CD4-positive, alpha-beta memory T cell (primary cell): ENCODE measurements around the gene ANKRD13B. TPM values are rescaled to one million over a fixed set of nuclear protein-coding genes. Genes with fewer than 3 reads are reported as not detected.

Source experiments
- CTCF ChIA-PET: fragments of 350-600 bp; sonication (Branson Sonifier 250); formaldehyde crosslinking; loops from one replicate; lab custom pipeline; 2021; ENCODE audit warnings: inconsistent platforms; ENCODE audit not compliant: partially characterized antibody; lab: Charles Lee
- POLR2A ChIA-PET: fragments of 350-600 bp; sonication (Branson Sonifier 250); formaldehyde crosslinking; loops from one replicate; lab custom pipeline; 2021; ENCODE audit not compliant: partially characterized antibody; lab: Charles Lee
- DNase-seq, 5 donors: peaks; one replicate each; pipeline versions ENCODE4 v3.0.0 to v3.0.0-alpha.2; 2020 to 2022; ENCODE audit warnings: mixed read lengths in 1 of 5
- H3K27ac ChIP-seq: one replicate; pipeline ENCODE4 v1.7.0; 2013; ENCODE audit warnings: low read depth, low read length
- H3K27me3 ChIP-seq: 2 replicates; pipeline ENCODE4 v1.7.0; 2013; ENCODE audit warnings: mild to moderate bottlenecking, low read length, moderate library complexity; ENCODE audit not compliant: insufficient read depth
- H3K36me3 ChIP-seq: 2 replicates; pipeline ENCODE4 v1.7.0; 2013; ENCODE audit warnings: mild to moderate bottlenecking, low read length, moderate library complexity; ENCODE audit not compliant: insufficient read depth
- H3K4me1 ChIP-seq: 2 replicates; pipeline ENCODE4 v1.7.0; 2013; ENCODE audit warnings: mild to moderate bottlenecking, low read length, moderate library complexity; ENCODE audit not compliant: insufficient read depth
- H3K4me3 ChIP-seq, 2 donors: one replicate each; pipeline ENCODE4 v1.7.0; 2013; ENCODE audit warnings: low read length in 2 of 2, mild to moderate bottlenecking in 1 of 2
- H3K9me3 ChIP-seq, 2 donors: one replicate each; pipeline ENCODE4 v1.7.0; 2013; ENCODE audit warnings: low read length in 2 of 2, control low read depth in 1 of 2; ENCODE audit not compliant: control insufficient read depth in 1 of 2
- H3K27ac Mint-ChIP-seq, 7 donors: one replicate each; pipeline ENCODE4 v1.8.0; 2020 to 2021; ENCODE audit warnings: mixed read lengths in 7 of 7, mild to moderate bottlenecking in 6 of 7, inconsistent platforms in 3 of 7, moderate library complexity in 3 of 7
- H3K27me3 Mint-ChIP-seq, 2 donors: one replicate each; pipeline ENCODE4 v1.8.0; 2020 to 2021; ENCODE audit warnings: mixed read lengths in 2 of 2
- H3K36me3 Mint-ChIP-seq, 2 donors: one replicate each; pipeline ENCODE4 v1.8.0; 2020 to 2021; ENCODE audit warnings: mixed read lengths in 2 of 2, inconsistent platforms in 1 of 2, mild to moderate bottlenecking in 1 of 2
- H3K4me1 Mint-ChIP-seq, 4 donors: one replicate each; pipeline ENCODE4 v1.8.0; 2020 to 2021; ENCODE audit warnings: mixed read lengths in 4 of 4, mild to moderate bottlenecking in 1 of 4
- H3K4me3 Mint-ChIP-seq, 8 donors: one replicate each; pipeline ENCODE4 v1.8.0; 2020 to 2021; ENCODE audit warnings: mixed read lengths in 8 of 8, mild to moderate bottlenecking in 7 of 8, moderate library complexity in 6 of 8, inconsistent platforms in 3 of 8
- H3K9me3 Mint-ChIP-seq, 8 donors: one replicate each; pipeline ENCODE4 v1.8.0; 2020 to 2021; ENCODE audit warnings: mixed read lengths in 8 of 8, mild to moderate bottlenecking in 5 of 8, inconsistent platforms in 3 of 8, moderate library complexity in 1 of 8
- intact Hi-C: fragments of 100-400 bp; cut with micrococcal nuclease; formaldehyde crosslinking; loops from one replicate; pipeline ENCODE4 v1.15.1; 2023
- polyA plus RNA-seq, 2 donors: library from polyadenylated mRNA; unstranded; fragments of 300-500 nt; fragmentation: Illumina TruSeq; gene quantifications; one replicate each; pipeline ENCODE4 v1.2.3, GENCODE V29; 2021
- total RNA-seq, 2 experiments: library from RNA; stranded (reverse); gene quantifications; one replicate each; pipeline ENCODE4 v1.2.3, GENCODE V29; 2021

The ANKRD13B gene
- total and polyA plus RNA-seq, 4 experiments from 2014 or later: 1.3 to 2.3 TPM; not detected in 2

GRCh38 chr17:29579866-29580771, 12.8 kb upstream of the ANKRD13B start:
- Mint-ChIP-seq H3K36me3 (peaks cover 12 to 42% of the 10 kb centered on the region in 2 donors), H3K27me3 (no peaks in the 10 kb centered on the region), H3K27ac (peak overlapping the region; percentile 55 to 90 (median 83)), H3K9me3 (no peaks in the 10 kb centered on the region), H3K4me1 (peaks cover 8 to 31% (median 18%) of the 10 kb centered on the region in 4 donors), H3K4me3 (peak overlapping the region in 2 of 8 donors; percentile 8 to 65)
- H3K9me3 ChIP-seq: no peaks in the 10 kb centered on the region
- no peak overlapping the region for H3K4me3 ChIP-seq
- intact Hi-C loops: loop anchor here (1.0 to 10.0 kb wide), 7 partner anchors 11 to 421 kb away; partner anchors contain the start of genes SSH2 and TP53I13
- H3K36me3 ChIP-seq: peaks cover 35% of the 10 kb centered on the region
- POLR2A ChIA-PET: interaction anchor here (0.8 to 12.9 kb wide), 6 partner anchors 9 to 41 kb away, joined by 3 to 127 read pairs (median 21); partner anchors contain the start of genes ABHD15, ANKRD13B and TP53I13
- no peak overlapping the region for H3K27ac ChIP-seq
- no peaks in the 10 kb centered on the region for H3K27me3 ChIP-seq
- CTCF ChIA-PET: interaction anchor here (0.8 to 28.5 kb wide), 17 partner anchors 9 to 441 kb away, joined by 3 to 523 read pairs (median 5); partner anchors contain the start of genes ANKRD13B, CORO6 and TP53I13
- DNase-seq: peak; percentile 85 to 91 (median 87)
- H3K4me1 ChIP-seq: peaks cover 18% of the 10 kb centered on the region

- Histone ChIP-seq H3K4me3 (no peak overlapping the region), H3K36me3 (peaks cover 20% of the 10 kb centered on the region), H3K27ac (no peak overlapping the region), H3K27me3 (no peaks in the 10 kb centered on the region), H3K9me3 (no peaks in the 10 kb centered on the region), H3K4me1 (peaks cover 34% of the 10 kb centered on the region)
- peak overlapping the region in 1 of 7 donors; percentile 13 for H3K27ac Mint-ChIP-seq
- peaks cover 12 to 30% of the 10 kb centered on the region in 2 donors for H3K36me3 Mint-ChIP-seq
- POLR2A ChIA-PET: interaction anchor here (0.5 to 12.9 kb wide), 5 partner anchors 10 to 196 kb away, joined by 3 to 127 read pairs (median 21); partner anchors contain the start of genes ABHD15, ANKRD13B and TP53I13
- H3K9me3 Mint-ChIP-seq: no peaks in the 10 kb centered on the region
- CTCF ChIA-PET: interaction anchor here (0.8 to 28.5 kb wide), 11 partner anchors 11 to 437 kb away, joined by 3 to 523 read pairs (median 5); partner anchors contain the start of genes ANKRD13B, CORO6 and TP53I13
- no peak for DNase-seq
- peaks cover 17 to 46% (median 29%) of the 10 kb centered on the region in 4 donors for H3K4me1 Mint-ChIP-seq
- H3K27me3 Mint-ChIP-seq: no peaks in the 10 kb centered on the region
- intact Hi-C loops: loop anchor here (2.0 kb wide), 2 partner anchors 349 to 419 kb away; partner anchors contain the start of gene SSH2
- H3K4me3 Mint-ChIP-seq: no peak overlapping the region
Measured at GRCh38 chr17:29581583-29582253, 11.2 kb upstream of the ANKRD13B start.

GRCh38 chr17:29582254-29582765, 10.6 kb upstream of the ANKRD13B start:
- Mint-ChIP-seq H3K27me3 (no peaks in the 10 kb centered on the region), H3K4me1 (peaks cover 18 to 52% (median 33%) of the 10 kb centered on the region in 4 donors), H3K27ac (peak overlapping the region in 3 of 7 donors; percentile 13 to 43 (median 23)), H3K36me3 (peaks cover 12 to 30% of the 10 kb centered on the region in 2 donors), H3K9me3 (no peaks in the 10 kb centered on the region), H3K4me3 (no peak overlapping the region)
- Histone ChIP-seq H3K27me3 (no peaks in the 10 kb centered on the region), H3K4me1 (peaks cover 40% of the 10 kb centered on the region), H3K36me3 (peaks cover 20% of the 10 kb centered on the region), H3K4me3 (no peak overlapping the region), H3K27ac (no peak overlapping the region), H3K9me3 (no peaks in the 10 kb centered on the region)
- no peak for DNase-seq
- POLR2A ChIA-PET: interaction anchor here (3.5 to 12.9 kb wide), 3 partner anchors 9 to 34 kb away, joined by 21 to 127 read pairs (median 115); partner anchors contain the start of genes ABHD15, ANKRD13B and TP53I13
- CTCF ChIA-PET: interaction anchor here (1.5 to 28.5 kb wide), 5 partner anchors 10 to 437 kb away, joined by 4 to 523 read pairs (median 34); partner anchors contain the start of genes ANKRD13B, CORO6 and TP53I13
- intact Hi-C loops: no loop called here

- H3K9me3 Mint-ChIP-seq: no peaks in the 10 kb centered on the region
- Histone ChIP-seq H3K36me3 (peaks cover 18% of the 10 kb centered on the region), H3K27ac (no peak overlapping the region), H3K4me3 (no peak overlapping the region), H3K4me1 (peaks cover 44% of the 10 kb centered on the region), H3K27me3 (no peaks in the 10 kb centered on the region), H3K9me3 (no peaks in the 10 kb centered on the region)
- H3K36me3 Mint-ChIP-seq: peaks cover 12 to 28% of the 10 kb centered on the region in 2 donors
- ChIA-PET CTCF (interaction anchor here (8.2 to 28.5 kb wide), 2 partner anchors 10 to 34 kb away, joined by 105 to 523 read pairs; partner anchors contain the start of genes ANKRD13B and CORO6), POLR2A (interaction anchor here (3.5 to 12.9 kb wide), 3 partner anchors 9 to 33 kb away, joined by 21 to 127 read pairs (median 115); partner anchors contain the start of genes ABHD15, ANKRD13B and TP53I13)
- H3K27ac Mint-ChIP-seq: peak overlapping the region in 1 of 7 donors; percentile 18
- H3K27me3 Mint-ChIP-seq: no peaks in the 10 kb centered on the region
- DNase-seq: no peak
- no peak overlapping the region for H3K4me3 Mint-ChIP-seq
- intact Hi-C loops: no loop called here
- peaks cover 23 to 57% (median 38%) of the 10 kb centered on the region in 4 donors for H3K4me1 Mint-ChIP-seq
Measured at GRCh38 chr17:29582772-29583171, 10.2 kb upstream of the ANKRD13B start.

- H3K4me1 ChIP-seq: peaks cover 52% of the 10 kb centered on the region
- H3K4me1 Mint-ChIP-seq: peaks cover 28 to 65% (median 44%) of the 10 kb centered on the region in 4 donors
- H3K36me3 ChIP-seq: peaks cover 10% of the 10 kb centered on the region
- H3K27ac ChIP-seq: no peak overlapping the region
- POLR2A ChIA-PET: interaction anchor here (3.5 to 12.9 kb wide), 3 partner anchors 8 to 33 kb away, joined by 21 to 127 read pairs (median 115); partner anchors contain the start of genes ABHD15, ANKRD13B and TP53I13
- DNase-seq: no peak
- H3K27ac Mint-ChIP-seq: peak overlapping the region in 3 of 7 donors; percentile 41 to 85 (median 78)
- H3K36me3 Mint-ChIP-seq: peaks cover 12 to 26% of the 10 kb centered on the region in 2 donors
- no peak overlapping the region for H3K4me3 ChIP-seq
- intact Hi-C loops: no loop called here
- no peaks in the 10 kb centered on the region for H3K9me3 Mint-ChIP-seq
- no peaks in the 10 kb centered on the region for H3K27me3 Mint-ChIP-seq
- H3K4me3 Mint-ChIP-seq: peak overlapping the region in 3 of 8 donors; percentile 35 to 59 (median 36)
- no peaks in the 10 kb centered on the region for H3K27me3 ChIP-seq
- CTCF ChIA-PET: interaction anchor here (1.0 to 28.5 kb wide), 3 partner anchors 9 to 33 kb away, joined by 3 to 523 read pairs (median 105); partner anchors contain the start of genes ANKRD13B and CORO6
- H3K9me3 ChIP-seq: no peaks in the 10 kb centered on the region
Measured at GRCh38 chr17:29583324-29584248, 9.3 kb upstream of the ANKRD13B start.
